ENCODE measurements around the gene PPFIBP1. TPM values are rescaled to one million over a fixed set of nuclear protein-coding genes. Genes with fewer than 3 reads are reported as not detected.
A peak's percentile ranks its signal among the peaks of the same experiment; 100 is the strongest.

The PPFIBP1 gene
- total RNA-seq, 5 donors from 2014 or later (not counting 1 experiment from before 2014, with no cell fraction given), result 4.1 to 6.1 (median 5.8) TPM

GRCh38 chr12:27524494-27524835, 459 bp downstream of the PPFIBP1 start:
- ATAC-seq (replicated peaks in 1 of 4), result peak in 2 of 4 experiments; percentile 3 to 7
- Histone ChIP-seq H3K9me3 (no peaks in the 10 kb centered on the region), H3K27me3 (replicated peaks in 1 of 2; ENCODE audit: control insufficient read depth in 2 of 2, extremely low read depth in 1 of 2, insufficient read depth in 2 of 2, low read length in 1 of 2) (no peaks in the 10 kb centered on the region), H3K4me1 (ENCODE audit: control insufficient read depth in 1 of 2, extremely low read depth in 1 of 2, insufficient read depth in 2 of 2, low read length in 2 of 2) (peaks cover 14 to 18% of the 10 kb centered on the region in 2 experiments), H3K4me3 (ENCODE audit: control insufficient read depth in 1 of 2, extremely low read depth in 1 of 2, low read length in 1 of 2) (peak overlapping the region; percentile 73 to 98), H3K27ac (ENCODE audit: low read length) (no peak overlapping the region), H3K36me3 (ENCODE audit: control insufficient read depth in 2 of 2, extremely low read depth in 1 of 2, insufficient read depth in 1 of 2, low read length in 1 of 2) (no peaks in the 10 kb centered on the region)
- Mint-ChIP-seq H3K4me1 (peaks cover 22 to 31% (median 29%) of the 10 kb centered on the region in 3 donors), H3K27me3 (peaks cover 2 to 5% of the 10 kb centered on the region in 2 donors), H3K27ac (no peak overlapping the region), H3K36me3 (no peaks in the 10 kb centered on the region), H3K9me3 (no peaks in the 10 kb centered on the region), H3K4me3 (peak overlapping the region; percentile 94 to 98 (median 97))
- no peak for DNase-seq
- WGBS (ENCODE audit: insufficient coverage), result no CpG with 5 or more reads among the region's 8 CpGs
- ChIA-PET POLR2A (interaction anchor here in 1 of 2 donors (1.3 kb wide), 1 partner anchor 10 kb away, joined by 3 read pairs; no protein-coding TSS in a partner anchor), CTCF (no interaction called here)

- ATAC-seq (replicated peaks in 1 of 4) (no peak), DNase-seq (peak in 1 of 35 experiments; percentile 9)
- H3K27me3 Mint-ChIP-seq, result no peaks in the 10 kb centered on the region
- ChIA-PET CTCF (no interaction called here), POLR2A (no interaction called here)
- WGBS (ENCODE audit: insufficient coverage), result 31% methylated on average over 5 of the region's 16 CpGs
- H3K4me3 ChIP-seq (ENCODE audit: control insufficient read depth in 1 of 2, extremely low read depth in 1 of 2, low read length in 1 of 2), result peak overlapping the region; percentile 30 to 73
- H3K36me3 ChIP-seq (ENCODE audit: control insufficient read depth in 2 of 2, extremely low read depth in 1 of 2, insufficient read depth in 1 of 2, low read length in 1 of 2), result no peaks in the 10 kb centered on the region
- no peaks in the 10 kb centered on the region for H3K36me3 Mint-ChIP-seq
- peak overlapping the region; percentile 94 to 98 (median 97) for H3K4me3 Mint-ChIP-seq
- H3K9me3 ChIP-seq, result no peaks in the 10 kb centered on the region
- peaks cover 22 to 31% (median 29%) of the 10 kb centered on the region in 3 donors for H3K4me1 Mint-ChIP-seq
- H3K4me1 ChIP-seq (ENCODE audit: control insufficient read depth in 1 of 2, extremely low read depth in 1 of 2, insufficient read depth in 2 of 2, low read length in 2 of 2), result peaks cover 14 to 18% of the 10 kb centered on the region in 2 experiments
- no peaks in the 10 kb centered on the region for H3K9me3 Mint-ChIP-seq
- H3K27ac Mint-ChIP-seq, result peak overlapping the region; percentile 18 to 36
- no peaks in the 10 kb centered on the region for H3K27me3 ChIP-seq (replicated peaks in 1 of 2; ENCODE audit: control insufficient read depth in 2 of 2, extremely low read depth in 1 of 2, insufficient read depth in 2 of 2, low read length in 1 of 2)
- no peak overlapping the region for H3K27ac ChIP-seq (ENCODE audit: low read length)
Measured at GRCh38 chr12:27524839-27525753, 1.1 kb downstream of the PPFIBP1 start.

GRCh38 chr12:27527512-27527911, 3.5 kb downstream of the PPFIBP1 start:
- H3K27me3 ChIP-seq (replicated peaks in 1 of 2; ENCODE audit: control insufficient read depth in 2 of 2, extremely low read depth in 1 of 2, insufficient read depth in 2 of 2, low read length in 1 of 2), result no peaks in the 10 kb centered on the region
- Mint-ChIP-seq H3K4me1 (peaks cover 19 to 24% (median 23%) of the 10 kb centered on the region in 3 donors), H3K4me3 (no peak overlapping the region), H3K36me3 (no peaks in the 10 kb centered on the region), H3K9me3 (no peaks in the 10 kb centered on the region), H3K27ac (no peak overlapping the region), H3K27me3 (no peaks in the 10 kb centered on the region)
- H3K36me3 ChIP-seq (ENCODE audit: control insufficient read depth in 2 of 2, extremely low read depth in 1 of 2, insufficient read depth in 1 of 2, low read length in 1 of 2), result no peaks in the 10 kb centered on the region
- DNase-seq (no peak), ATAC-seq (replicated peaks in 1 of 4) (no peak)
- H3K4me3 ChIP-seq (ENCODE audit: control insufficient read depth in 1 of 2, extremely low read depth in 1 of 2, low read length in 1 of 2), result no peak overlapping the region
- no peak overlapping the region for H3K27ac ChIP-seq (ENCODE audit: low read length)
- H3K4me1 ChIP-seq (ENCODE audit: control insufficient read depth in 1 of 2, extremely low read depth in 1 of 2, insufficient read depth in 2 of 2, low read length in 2 of 2), result peaks cover 14 to 18% of the 10 kb centered on the region in 2 experiments
- CTCF ChIA-PET, result no interaction called here
- WGBS (ENCODE audit: insufficient coverage), result 84% methylated on average over 2 of the region's 9 CpGs
- POLR2A ChIA-PET, result no interaction called here
- H3K9me3 ChIP-seq, result no peaks in the 10 kb centered on the region

GRCh38 chr12:27528788-27529187, 4.8 kb downstream of the PPFIBP1 start:
- Mint-ChIP-seq H3K36me3 (no peaks in the 10 kb centered on the region), H3K9me3 (no peaks in the 10 kb centered on the region), H3K4me1 (peaks cover 15 to 22% (median 20%) of the 10 kb centered on the region in 3 donors), H3K4me3 (no peak overlapping the region), H3K27me3 (no peaks in the 10 kb centered on the region), H3K27ac (no peak overlapping the region)
- CTCF ChIA-PET, result no interaction called here
- Histone ChIP-seq H3K9me3 (no peaks in the 10 kb centered on the region), H3K36me3 (ENCODE audit: control insufficient read depth in 2 of 2, extremely low read depth in 1 of 2, insufficient read depth in 1 of 2, low read length in 1 of 2) (no peaks in the 10 kb centered on the region), H3K27me3 (replicated peaks in 1 of 2; ENCODE audit: control insufficient read depth in 2 of 2, extremely low read depth in 1 of 2, insufficient read depth in 2 of 2, low read length in 1 of 2) (no peaks in the 10 kb centered on the region), H3K4me3 (ENCODE audit: control insufficient read depth in 1 of 2, extremely low read depth in 1 of 2, low read length in 1 of 2) (no peak overlapping the region), H3K4me1 (ENCODE audit: control insufficient read depth in 1 of 2, extremely low read depth in 1 of 2, insufficient read depth in 2 of 2, low read length in 2 of 2) (peaks cover 14 to 17% of the 10 kb centered on the region in 2 experiments), H3K27ac (ENCODE audit: low read length) (no peak overlapping the region)
- 100% methylated on average over 1 of the region's 3 CpGs for WGBS (ENCODE audit: insufficient coverage)
- POLR2A ChIA-PET, result no interaction called here
- DNase-seq, result no peak
- no peak for ATAC-seq (replicated peaks in 1 of 4)

- no peak overlapping the region for H3K4me3 Mint-ChIP-seq
- Histone ChIP-seq H3K9me3 (no peaks in the 10 kb centered on the region), H3K27ac (ENCODE audit: low read length) (no peak overlapping the region), H3K36me3 (ENCODE audit: control insufficient read depth in 2 of 2, extremely low read depth in 1 of 2, insufficient read depth in 1 of 2, low read length in 1 of 2) (no peaks in the 10 kb centered on the region), H3K27me3 (replicated peaks in 1 of 2; ENCODE audit: control insufficient read depth in 2 of 2, extremely low read depth in 1 of 2, insufficient read depth in 2 of 2, low read length in 1 of 2) (no peaks in the 10 kb centered on the region), H3K4me3 (ENCODE audit: control insufficient read depth in 1 of 2, extremely low read depth in 1 of 2, low read length in 1 of 2) (no peak overlapping the region), H3K4me1 (ENCODE audit: control insufficient read depth in 1 of 2, extremely low read depth in 1 of 2, insufficient read depth in 2 of 2, low read length in 2 of 2) (peaks cover 10 to 24% of the 10 kb centered on the region in 2 experiments)
- no peak overlapping the region for H3K27ac Mint-ChIP-seq
- H3K36me3 Mint-ChIP-seq, result no peaks in the 10 kb centered on the region
- POLR2A ChIA-PET, result interaction anchor here in 1 of 2 donors (0.6 kb wide), 1 partner anchor 281 kb away, joined by 3 read pairs; no protein-coding TSS in a partner anchor
- ATAC-seq (replicated peaks in 1 of 4) (no peak), DNase-seq (no peak)
- H3K9me3 Mint-ChIP-seq, result no peaks in the 10 kb centered on the region
- peaks cover 19 to 25% (median 24%) of the 10 kb centered on the region in 3 donors for H3K4me1 Mint-ChIP-seq
- CTCF ChIA-PET, result no interaction called here
- no peaks in the 10 kb centered on the region for H3K27me3 Mint-ChIP-seq
- WGBS (ENCODE audit: insufficient coverage), result 71% methylated on average over 5 of the region's 7 CpGs
Measured at GRCh38 chr12:27530157-27530922, 6.3 kb downstream of the PPFIBP1 start.

- ATAC-seq (replicated peaks in 1 of 4), result no peak
- CTCF ChIA-PET, result interaction anchor here (0.5 to 1.1 kb wide), 3 partner anchors 8 to 118 kb away, joined by 3 to 6 read pairs (median 3); no protein-coding TSS in a partner anchor
- H3K4me3 Mint-ChIP-seq, result no peak overlapping the region
- 100% methylated on average over 1 of the region's 4 CpGs for WGBS (ENCODE audit: insufficient coverage)
- no peaks in the 10 kb centered on the region for H3K27me3 Mint-ChIP-seq
- H3K36me3 ChIP-seq (ENCODE audit: control insufficient read depth in 2 of 2, extremely low read depth in 1 of 2, insufficient read depth in 1 of 2, low read length in 1 of 2), result no peaks in the 10 kb centered on the region
- H3K27ac ChIP-seq (ENCODE audit: low read length), result no peak overlapping the region
- H3K4me1 ChIP-seq (ENCODE audit: control insufficient read depth in 1 of 2, extremely low read depth in 1 of 2, insufficient read depth in 2 of 2, low read length in 2 of 2), result peaks cover 10 to 24% of the 10 kb centered on the region in 2 experiments
- POLR2A ChIA-PET, result interaction anchor here in 1 of 2 donors (0.7 kb wide), 1 partner anchor 9 kb away, joined by 3 read pairs; no protein-coding TSS in a partner anchor
- no peak for DNase-seq
- no peak overlapping the region for H3K27ac Mint-ChIP-seq
- no peak overlapping the region for H3K4me3 ChIP-seq (ENCODE audit: control insufficient read depth in 1 of 2, extremely low read depth in 1 of 2, low read length in 1 of 2)
- H3K9me3 ChIP-seq, result no peaks in the 10 kb centered on the region
- peaks cover 21 to 25% (median 24%) of the 10 kb centered on the region in 3 donors for H3K4me1 Mint-ChIP-seq
- H3K9me3 Mint-ChIP-seq, result no peaks in the 10 kb centered on the region
- no peaks in the 10 kb centered on the region for H3K27me3 ChIP-seq (replicated peaks in 1 of 2; ENCODE audit: control insufficient read depth in 2 of 2, extremely low read depth in 1 of 2, insufficient read depth in 2 of 2, low read length in 1 of 2)
- no peaks in the 10 kb centered on the region for H3K36me3 Mint-ChIP-seq
Measured at GRCh38 chr12:27531896-27532295, 7.9 kb downstream of the PPFIBP1 start.
